GM13976 (cell line): Measurements from ENCODE around the gene RASGEF1B.
A peak's percentile ranks its signal among the peaks of the same experiment; 100 is the strongest.

Experiments used
- DNase-seq: peaks from one replicate; pipeline ENCODE4 v3.0.0; 2012; ENCODE audit warnings: low spot score
- CTCF ChIP-seq: IDR thresholded peaks from 2 replicates; pipeline ENCODE4 v1.5.1; 2012; ENCODE audit warnings: borderline replicate concordance, mild to moderate bottlenecking; ENCODE audit not compliant: insufficient read depth; ENCODE audit errors: extremely low read depth, missing control alignments, control extremely low read depth
- in situ Hi-C: fragments of 300-500 bp; cut with MboI; formaldehyde crosslinking; loops from one replicate; pipeline ENCODE4 v1.12.0; 2022; ENCODE audit warnings: low sequenced_read_pairs, mixed read lengths, inconsistent platforms; ENCODE audit not compliant: unreplicated experiment

Gene RASGEF1B

GRCh38 chr4:81466841-81467671 lies 4.7 kb downstream of the RASGEF1B start:
- peak; percentile 53 for DNase-seq
- peak; percentile 85 for TF ChIP-seq CTCF
- in situ Hi-C loops, result no loop called here

GRCh38 chr4:81465406-81466340 lies 6.0 kb downstream of the RASGEF1B start:
- in situ Hi-C loops, result no loop called here
- no peak for DNase-seq
- no peak for TF ChIP-seq CTCF

- in situ Hi-C loops, result no loop called here
- no peak for DNase-seq
- TF ChIP-seq CTCF, result no peak
Observed at GRCh38 chr4:81460834-81461233, 10.9 kb downstream of the RASGEF1B start.

GRCh38 chr4:81460191-81460701 lies 11.5 kb downstream of the RASGEF1B start:
- in situ Hi-C loops, result no loop called here
- DNase-seq, result no peak
- TF ChIP-seq CTCF, result no peak

GRCh38 chr4:81459228-81459627 lies 12.5 kb downstream of the RASGEF1B start:
- DNase-seq, result no peak
- in situ Hi-C loops, result no loop called here
- no peak for TF ChIP-seq CTCF

GRCh38 chr4:81457921-81458520 lies 13.7 kb downstream of the RASGEF1B start:
- no peak for TF ChIP-seq CTCF
- DNase-seq, result no peak
- in situ Hi-C loops, result no loop called here
